Effector CD8-positive, alpha-beta T cell (primary cell): Measurements from ENCODE around the gene DCLK1.

Experiments used
- DNase-seq: peaks from one replicate; lab custom pipeline; 2025; lab: John Stamatoyannopoulos, UW

Gene DCLK1

GRCh38 chr13:36038785-36039555 is 92.2 kb downstream of the DCLK1 start:
- DNase-seq = no peak

GRCh38 chr13:36033035-36033434 is 98.1 kb downstream of the DCLK1 start:
- no peak for DNase-seq

- no peak for DNase-seq
Observed at GRCh38 chr13:36031490-36031889, 99.7 kb downstream of the DCLK1 start.

GRCh38 chr13:36030670-36031331 is 100.4 kb downstream of the DCLK1 start:
- DNase-seq = no peak

- DNase-seq = no peak
Observed at GRCh38 chr13:36029166-36029565, 102.0 kb downstream of the DCLK1 start.

- no peak for DNase-seq
Observed at GRCh38 chr13:36028359-36029025, 102.7 kb downstream of the DCLK1 start.

- DNase-seq = no peak
Observed at GRCh38 chr13:36026531-36026930, 104.7 kb downstream of the DCLK1 start.

- no peak for DNase-seq
Observed at GRCh38 chr13:36014763-36015162, 116.4 kb downstream of the DCLK1 start.

GRCh38 chr13:36006894-36007675 is 124.1 kb downstream of the DCLK1 start:
- no peak for DNase-seq

- no peak for DNase-seq
Observed at GRCh38 chr13:36006347-36006746, 124.8 kb downstream of the DCLK1 start.

- no peak for DNase-seq
Observed at GRCh38 chr13:36001561-36001960, 129.6 kb downstream of the DCLK1 start.

GRCh38 chr13:36000028-36000427 is 131.2 kb downstream of the DCLK1 start:
- DNase-seq = no peak

- no peak for DNase-seq
Observed at GRCh38 chr13:35996360-35996759, 134.8 kb downstream of the DCLK1 start.

- DNase-seq = no peak
Observed at GRCh38 chr13:35995136-35995535, 136.0 kb downstream of the DCLK1 start.

- no peak for DNase-seq
Observed at GRCh38 chr13:35994131-35994966, 136.8 kb downstream of the DCLK1 start.

- DNase-seq = no peak
Observed at GRCh38 chr13:35993686-35994085, 137.5 kb downstream of the DCLK1 start.

- no peak for DNase-seq
Observed at GRCh38 chr13:35992964-35993363, 138.2 kb downstream of the DCLK1 start.

- DNase-seq = no peak
Observed at GRCh38 chr13:35990196-35990595, 141.0 kb downstream of the DCLK1 start.

GRCh38 chr13:35988648-35989081 is 142.5 kb downstream of the DCLK1 start:
- DNase-seq = no peak

GRCh38 chr13:35987572-35988513 is 143.3 kb downstream of the DCLK1 start:
- no peak for DNase-seq
